Stimulated activated CD4-positive, alpha-beta T cell treated with anti-CD3 and anti-CD28 coated beads, TNF-alpha, amount 100 ng/mL, for 4 hours (primary cell): ENCODE results near the gene ZNF92.
"Not testable (repeated sequence)": the region's sequence is repeated elsewhere in the genome, so short reads cannot be mapped to it uniquely, and the experiment has no call there.

Experiments used
- DNase-seq, 3 experiments: peaks; one replicate each; pipeline ENCODE4 v3.0.0-alpha.2; 2020; ENCODE audit warnings: low read depth in 3 of 3

Gene ZNF92

GRCh38 chr7:65373608-65374351 lies at the start of gene ZNF92:
ZNF92 (plus strand) TSS chr7:65373855; CDS start chr7:65373998, 143 bp downstream.
- peak; percentile 89 to 91 (median 90) for DNase-seq

GRCh38 chr7:65325793-65326432 lies 47.7 kb upstream of the ZNF92 start:
- DNase-seq: no peak

- DNase-seq: no peak
Measured at GRCh38 chr7:65338346-65338745, 35.3 kb upstream of the ZNF92 start.

- no peak for DNase-seq
Measured at GRCh38 chr7:65339257-65339656, 34.4 kb upstream of the ZNF92 start.

DNA sequence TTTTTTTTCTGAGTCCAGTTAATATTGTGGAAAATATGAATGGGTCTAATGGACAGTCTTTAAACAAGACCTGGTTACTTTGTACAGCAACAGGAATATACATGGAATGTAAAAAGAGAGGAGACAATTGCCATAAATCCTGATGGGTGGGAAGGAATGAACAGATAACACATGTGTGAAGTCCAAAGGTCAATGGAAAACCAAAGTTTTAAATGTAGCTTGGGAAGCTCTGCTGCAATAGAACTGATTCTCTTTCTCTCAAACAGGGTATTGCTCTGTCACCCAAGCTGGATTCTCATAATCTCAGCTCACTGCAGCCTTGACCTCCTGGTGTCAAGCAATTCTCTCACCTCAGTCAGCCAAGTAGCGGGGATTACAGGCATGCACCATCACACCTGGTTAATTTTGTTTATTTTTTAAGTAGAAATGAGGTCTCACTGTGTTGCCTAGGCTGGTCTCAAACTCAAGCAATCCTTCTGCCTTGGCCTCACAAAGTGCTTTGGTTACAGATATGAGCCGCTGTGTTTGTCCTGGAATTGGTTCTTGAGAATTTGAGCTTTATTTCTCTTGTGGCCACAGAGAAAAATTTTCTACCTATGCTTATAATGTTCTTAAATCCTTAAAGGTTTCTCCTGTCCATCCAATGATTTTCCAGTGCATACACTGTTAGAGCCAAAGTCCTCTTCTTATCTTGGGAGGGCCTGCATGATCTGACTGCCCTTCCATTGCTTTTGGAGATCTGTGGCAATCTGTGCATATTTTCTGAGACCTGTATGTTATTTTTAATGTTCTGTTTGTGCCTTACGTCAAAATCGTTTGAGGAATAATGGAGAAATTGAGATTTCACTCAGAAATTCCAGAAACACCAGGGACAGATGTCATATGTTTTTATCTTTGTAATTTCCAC lies 30.7 kb upstream of the ZNF92 start:
- no peak for DNase-seq

- DNase-seq: not testable (repeated sequence)
Measured at GRCh38 chr7:65344541-65344940, 29.1 kb upstream of the ZNF92 start.

DNA sequence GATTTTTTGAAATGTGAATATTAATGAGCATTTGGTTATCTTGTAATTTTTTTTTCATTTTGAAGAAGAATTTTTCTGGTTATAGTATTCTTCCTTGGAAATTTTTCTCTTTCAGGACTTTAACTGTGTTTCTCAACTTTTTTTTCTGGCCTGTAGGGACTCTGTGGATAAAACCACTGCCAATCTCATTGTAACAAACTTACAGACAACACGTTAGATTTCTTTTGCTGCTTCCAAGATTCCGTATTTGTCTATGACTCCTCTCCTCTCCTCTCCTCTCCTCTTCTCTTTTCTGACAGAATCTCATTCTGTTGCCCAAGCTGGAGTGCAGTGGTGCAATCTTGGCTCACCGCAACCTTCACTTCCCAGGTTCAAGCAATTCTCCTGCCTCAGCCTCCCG lies 19.4 kb upstream of the ZNF92 start:
- no peak for DNase-seq

GRCh38 chr7:65369843-65370242 lies 3.8 kb upstream of the ZNF92 start:
- DNase-seq: no peak

DNA sequence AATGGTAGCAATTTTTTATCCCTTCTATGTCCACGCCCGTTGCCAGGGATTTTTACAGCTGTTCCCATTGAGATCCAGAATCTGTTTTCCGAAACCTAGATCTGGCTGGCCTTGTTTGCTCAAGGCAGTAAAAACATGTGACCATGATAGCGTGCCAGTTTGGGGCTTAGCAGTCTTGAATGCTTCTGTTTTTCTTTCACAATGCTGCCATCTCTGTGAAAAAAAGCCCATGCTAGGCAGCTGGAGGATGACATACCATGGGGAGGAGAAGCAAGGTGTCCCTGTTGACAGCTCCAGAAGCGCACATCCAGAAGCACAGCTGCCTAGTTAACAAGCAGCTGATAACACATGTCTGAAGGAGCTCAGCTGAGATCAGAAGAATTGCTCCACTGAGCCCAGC lies 2.2 kb upstream of the ZNF92 start:
- no peak for DNase-seq

GRCh38 chr7:65379318-65379717 lies 5.7 kb downstream of the ZNF92 start:
- no peak for DNase-seq

GRCh38 chr7:65381742-65382141 lies 8.1 kb downstream of the ZNF92 start:
- DNase-seq: no peak

DNA sequence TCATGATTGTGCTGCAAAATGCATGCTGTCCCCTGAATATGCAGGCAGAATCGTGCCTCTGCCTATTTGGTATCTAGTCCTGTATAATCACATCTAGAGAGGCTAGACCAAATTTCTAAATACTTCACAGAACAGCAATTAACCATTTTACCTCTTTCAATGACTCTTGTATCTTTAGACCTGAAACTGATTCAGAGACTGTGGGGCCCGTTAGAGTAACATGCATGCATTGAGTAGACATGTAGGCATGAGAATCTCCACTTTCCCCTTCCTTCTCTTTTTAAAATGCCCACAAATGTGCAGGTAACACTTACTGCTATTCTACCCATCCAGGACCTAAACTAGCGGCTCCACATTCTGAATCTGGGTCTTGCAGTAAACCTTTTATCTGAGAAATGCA lies 8.8 kb downstream of the ZNF92 start:
- no peak for DNase-seq

- DNase-seq: no peak
Measured at GRCh38 chr7:65387891-65388290, 14.2 kb downstream of the ZNF92 start.

DNA sequence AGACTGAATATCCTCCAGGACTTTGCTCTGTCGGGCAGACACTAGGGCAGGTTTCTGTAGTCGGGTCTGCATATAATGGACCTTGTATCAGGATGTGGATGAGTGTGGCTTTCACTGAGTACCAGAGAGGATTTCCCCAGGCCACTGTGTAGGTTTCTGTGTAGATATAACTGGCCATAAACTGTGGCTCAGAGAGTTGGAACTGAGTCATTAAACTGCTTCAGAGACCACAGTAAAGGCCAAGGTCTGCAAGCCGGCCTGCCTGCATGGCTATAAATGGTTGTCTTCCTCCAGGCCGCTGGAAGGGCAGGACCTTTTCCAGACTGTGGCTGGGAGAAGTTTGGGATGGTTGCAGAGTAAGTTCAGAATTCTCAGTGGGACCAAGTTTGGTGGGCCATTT lies 16.9 kb downstream of the ZNF92 start:
- DNase-seq: no peak

DNA sequence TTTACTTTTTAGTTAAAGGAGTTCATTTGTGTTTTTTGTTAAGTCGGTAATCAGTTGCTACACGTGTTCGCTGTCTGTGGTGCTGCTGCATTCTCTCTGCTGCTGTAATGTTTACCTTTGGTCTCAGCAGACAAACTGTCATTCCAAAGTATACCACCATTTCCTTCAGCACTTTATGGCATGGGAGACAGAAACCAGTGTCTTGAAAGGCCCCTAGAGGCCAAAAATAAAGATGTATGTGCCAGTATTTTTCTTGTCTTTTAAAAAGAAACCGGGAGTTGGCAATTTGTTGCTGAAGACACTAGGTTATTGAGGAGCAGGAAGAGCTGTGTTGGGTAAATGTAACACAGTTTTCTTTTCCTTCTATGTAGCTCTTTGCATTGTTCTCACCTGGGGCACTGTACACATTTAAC lies 24.1 kb downstream of the ZNF92 start:
- DNase-seq: no peak

- not testable (repeated sequence) for DNase-seq
Measured at GRCh38 chr7:65398671-65399070, 25.0 kb downstream of the ZNF92 start.

DNA sequence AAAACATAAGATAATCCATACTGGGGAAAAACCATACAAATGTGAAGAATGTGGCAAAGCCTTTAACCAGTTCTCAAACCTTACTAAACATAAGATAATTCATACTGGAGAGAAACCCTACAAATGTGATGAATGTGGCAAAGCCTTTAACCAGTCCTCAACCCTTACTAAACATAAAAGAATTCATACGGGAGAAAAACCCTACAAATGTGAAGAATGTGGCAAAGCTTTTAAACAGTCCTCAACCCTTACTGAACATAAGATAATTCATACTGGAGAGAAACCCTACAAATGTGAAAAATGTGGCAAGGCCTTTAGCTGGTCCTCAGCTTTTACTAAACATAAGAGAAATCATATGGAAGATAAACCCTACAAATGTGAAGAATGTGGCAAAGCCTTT lies 25.4 kb downstream of the ZNF92 start:
- not testable (repeated sequence) for DNase-seq

- no peak for DNase-seq
Measured at GRCh38 chr7:65404020-65404419, 30.4 kb downstream of the ZNF92 start.

- DNase-seq: not testable (repeated sequence)
Measured at GRCh38 chr7:65406706-65407105, 33.1 kb downstream of the ZNF92 start.

- no peak for DNase-seq
Measured at GRCh38 chr7:65409363-65409762, 35.7 kb downstream of the ZNF92 start.

GRCh38 chr7:65411249-65411648 lies 37.6 kb downstream of the ZNF92 start:
- DNase-seq: no peak

DNA sequence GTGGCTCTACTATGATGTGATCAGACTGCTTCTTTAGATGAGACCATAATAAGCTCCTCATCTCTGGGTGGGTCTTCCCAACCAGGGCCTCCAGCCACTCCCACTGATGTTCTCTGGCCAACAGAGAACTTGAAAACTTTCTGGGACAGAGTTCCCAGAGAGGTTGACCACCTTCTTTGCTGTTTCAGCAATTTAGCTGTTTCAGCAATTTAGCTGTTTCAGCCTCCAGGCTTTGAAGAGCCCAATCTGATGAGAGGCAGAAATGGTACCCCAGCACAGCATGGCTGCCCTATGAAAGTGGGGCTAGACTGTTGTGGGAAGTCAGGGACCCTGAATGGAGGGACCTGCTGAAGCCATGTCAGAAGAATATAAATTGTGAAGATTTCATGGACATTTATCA lies 49.0 kb downstream of the ZNF92 start:
- DNase-seq: no peak
